Gastroesophageal sphincter (tissue), 3 donors: Measurements from ENCODE around the gene GIT1.

Experiments
- CTCF ChIP-seq, 4 experiments: fragments of 200-600 bp in 2 of 4; fragments of 450-650 bp in 2 of 4; sonication (generic) in 1 of 4; IDR thresholded peaks; one replicate each; pipeline ENCODE4 v1.5.1; 2017 to 2019; ENCODE audit warnings: antibody characterized with exemption in 4 of 4, mild to moderate bottlenecking in 2 of 4, moderate library complexity in 2 of 4
- POLR2A ChIP-seq, 2 donors: fragments of 450-650 bp; IDR thresholded peaks; one replicate each; pipeline ENCODE4 v1.6.1; 2017; ENCODE audit warnings: antibody characterized with exemption in 2 of 2, mild to moderate bottlenecking in 2 of 2, moderate library complexity in 1 of 2

- TF ChIP-seq POLR2A (IDR thresholded peaks at IDR 0.05) (no peak), CTCF (IDR thresholded peaks at IDR 0.05) (peak in 1 of 4 experiments; percentile 8)
These were observed 35.7 kb upstream of the GIT1 start for GRCh38 chr17:29625037-29625750.
